HCT116 (cell line): ENCODE data around the gene SFXN5. TPM values are rescaled to one million over a fixed set of nuclear protein-coding genes. Genes with fewer than 3 reads are reported as not detected.

Experiments
- ATAC-seq: fragments of 200-7000 bp; cut with Tn5 transposase; 2 replicates; pipeline ENCODE4 v1.9.1; 2020; ENCODE audit warnings: mild to moderate bottlenecking, moderate library complexity
- BruUV-seq: library from RNA; stranded (reverse); fragments of 400-500 nt; replicated peaks from 2 replicates; lab custom pipeline; 2021; lab: Mats Ljungman, UMichigan
- CTCF ChIA-PET: fragments of 300-600 bp; sonication (Branson Sonifier 250); formaldehyde crosslinking; loops from one replicate; lab custom pipeline; 2021; ENCODE audit warnings: antibody characterized with exemption; lab: Charles Lee
- POLR2A ChIA-PET: fragments of 300-600, 350-600 bp; sonication (Branson Sonifier 250); formaldehyde crosslinking; loops from one replicate; lab custom pipeline; 2021; ENCODE audit warnings: antibody characterized with exemption; lab: Charles Lee
- RAD21 ChIA-PET, 2 experiments: fragments of 300-600 bp; sonication (Branson Sonifier 250); formaldehyde crosslinking; loops; one replicate each; lab custom pipeline; 2023; ENCODE audit warnings: low total read pairs in 2 of 2; ENCODE audit not compliant: uncharacterized antibody in 2 of 2, unreplicated experiment in 2 of 2, low non-redundant PET in 1 of 2; lab: Charles Lee
- DNase-seq: peaks from one replicate; pipeline ENCODE4 v3.0.0-alpha.2; 2010; ENCODE audit warnings: low read depth, low spot score
- H2AFZ ChIP-seq: fragments of 200-600 bp; shearing (Covaris generic), sonication (generic); 2 replicates; pipeline ENCODE4 v1.6.1; 2017; ENCODE audit warnings: low read depth, mixed run types, mixed read lengths, antibody characterized with exemption, low read length; ENCODE audit not compliant: poor library complexity, severe bottlenecking
- H3K27ac ChIP-seq: 2 replicates; pipeline ENCODE4 v1.5.1; 2012; ENCODE audit warnings: low read depth, low read length
- H3K27me3 ChIP-seq: fragments of 200-600 bp; sonication (generic); 2 replicates; pipeline ENCODE4 v1.6.1; 2016; ENCODE audit warnings: mixed run types, low read length, mixed read lengths; ENCODE audit not compliant: insufficient read depth
- H3K36me3 ChIP-seq, 2 experiments: fragments of 200-500 bp in 1 of 2; fragments of 200-600 bp in 1 of 2; sonication (Bioruptor generic) in 1 of 2; sonication (generic) in 1 of 2; 2 replicates each; pipeline versions ENCODE4 v1.5.1 to v1.6.1; 2014 to 2016; ENCODE audit warnings: low read length in 2 of 2, inconsistent platforms in 1 of 2, mixed read lengths in 1 of 2, mixed run types in 1 of 2; ENCODE audit not compliant: insufficient read depth in 2 of 2, control insufficient read depth in 1 of 2
- H3K4me1 ChIP-seq, 2 experiments: fragments of 200-600 bp in 1 of 2; sonication (generic) in 1 of 2; 2 replicates each; pipeline versions ENCODE4 v1.5.1 to v1.6.1; 2012 to 2017; ENCODE audit warnings: low read length in 2 of 2, inconsistent platforms in 1 of 2, mild to moderate bottlenecking in 1 of 2, mixed read lengths in 1 of 2, mixed run types in 1 of 2, moderate library complexity in 1 of 2; ENCODE audit not compliant: insufficient read depth in 2 of 2, control insufficient read depth in 1 of 2
- H3K4me2 ChIP-seq: fragments of 200-600 bp; sonication (generic); 2 replicates; pipeline ENCODE4 v1.6.1; 2017; ENCODE audit warnings: mixed run types, low read length, mixed read lengths
- H3K4me3 ChIP-seq, 2 experiments: fragments of 200-600 bp in 1 of 2; sonication (generic) in 1 of 2; replicated peaks in 1 of 2; 2 replicates each; pipeline ENCODE4 v1.5.1; 2011 to 2016; ENCODE audit warnings: low read length in 2 of 2, control low read depth in 1 of 2, low read depth in 1 of 2, mild to moderate bottlenecking in 1 of 2, mixed read lengths in 1 of 2, mixed run types in 1 of 2
- H3K79me2 ChIP-seq: fragments of 200-600 bp; sonication (generic); 2 replicates; pipeline ENCODE4 v1.6.1; 2017; ENCODE audit warnings: mild to moderate bottlenecking, mixed run types, low read length, moderate library complexity, mixed read lengths; ENCODE audit not compliant: insufficient read depth
- H3K9ac ChIP-seq: fragments of 200-600 bp; sonication (generic); 2 replicates; pipeline ENCODE4 v1.6.1; 2016; ENCODE audit warnings: low read length, mixed read lengths
- H3K9me2 ChIP-seq: fragments of 200-600 bp; sonication (generic), shearing (Covaris generic); 2 replicates; pipeline ENCODE4 v1.6.1; 2017; ENCODE audit warnings: mixed run types, mild to moderate bottlenecking, moderate library complexity; ENCODE audit not compliant: insufficient read depth
- H3K9me3 ChIP-seq, 2 experiments: fragments of 200-500 bp in 1 of 2; fragments of 200-600 bp in 1 of 2; sonication (Bioruptor generic) in 1 of 2; sonication (generic) in 1 of 2; 2 replicates each; pipeline ENCODE4 v1.6.1; 2014 to 2017; ENCODE audit warnings: low read length in 2 of 2, mixed read lengths in 2 of 2, inconsistent platforms in 1 of 2, low read depth in 1 of 2, mild to moderate bottlenecking in 1 of 2, mixed run types in 1 of 2, moderate library complexity in 1 of 2; ENCODE audit not compliant: control insufficient read depth in 1 of 2, insufficient read depth in 1 of 2
- H4K20me1 ChIP-seq: fragments of 200-600 bp; sonication (generic), shearing (Covaris generic); 2 replicates; pipeline ENCODE4 v1.6.1; 2017; ENCODE audit warnings: mixed run types, mild to moderate bottlenecking, moderate library complexity; ENCODE audit not compliant: insufficient read depth
- CBX3 ChIP-seq: IDR thresholded peaks from 2 replicates; pipeline ENCODE4 v1.6.1; 2012; ENCODE audit warnings: low read depth
- CEBPB ChIP-seq: IDR thresholded peaks from 2 replicates; pipeline ENCODE4 v1.6.1; 2012; ENCODE audit warnings: low read depth
- ELF1 ChIP-seq: IDR thresholded peaks from 2 replicates; pipeline ENCODE4 v1.6.1; 2012; ENCODE audit warnings: low read depth, borderline replicate concordance
- EZH2 ChIP-seq: fragments of 200-600 bp; sonication (generic); IDR thresholded peaks from 2 replicates; pipeline ENCODE4 v1.6.1; 2017; ENCODE audit warnings: antibody characterized with exemption, mixed run types
- JUND ChIP-seq: IDR thresholded peaks from 2 replicates; pipeline ENCODE4 v1.6.1; 2012
- POLR2AphosphoS5 ChIP-seq: IDR thresholded peaks from 2 replicates; pipeline ENCODE4 v1.6.1; 2011; ENCODE audit warnings: mild to moderate bottlenecking, low read depth, low read length, moderate library complexity
- SP1 ChIP-seq: IDR thresholded peaks from 2 replicates; pipeline ENCODE4 v1.6.1; 2012; ENCODE audit warnings: low read depth
- ZFX ChIP-seq: fragments of 450-650 bp; IDR thresholded peaks from 2 replicates; pipeline ENCODE4 v1.6.1; 2017
- intact Hi-C: fragments of 100-400 bp; cut with micrococcal nuclease; formaldehyde crosslinking; loops from 2 replicates; pipeline ENCODE4 v1.10.0; 2022
- total RNA-seq: library from RNA; stranded (reverse); gene quantifications from one replicate; pipeline ENCODE4 v1.2.1, GENCODE V29; 2021; ENCODE audit not compliant: unreplicated experiment
- TF ChIP-seq, protein P1 (sequence below), 3 experiments: fragments of 200-600 bp in 1 of 3; sonication (generic) in 1 of 3; IDR thresholded peaks in 2 of 3; conservative IDR thresholded peaks in 1 of 3; 2 replicates each; pipeline ENCODE4 v1.5.1; 2012 to 2017; ENCODE audit warnings: low read depth in 2 of 3, low read length in 2 of 3, antibody characterized with exemption in 1 of 3, borderline replicate concordance in 1 of 3, control low read depth in 1 of 3, mild to moderate bottlenecking in 1 of 3, mixed read lengths in 1 of 3, mixed run types in 1 of 3, moderate library complexity in 1 of 3; ENCODE audit not compliant: insufficient read depth in 1 of 3

Gene SFXN5
- total RNA-seq, 1 experiment from 2014 or later = 10.0 TPM

DNA sequence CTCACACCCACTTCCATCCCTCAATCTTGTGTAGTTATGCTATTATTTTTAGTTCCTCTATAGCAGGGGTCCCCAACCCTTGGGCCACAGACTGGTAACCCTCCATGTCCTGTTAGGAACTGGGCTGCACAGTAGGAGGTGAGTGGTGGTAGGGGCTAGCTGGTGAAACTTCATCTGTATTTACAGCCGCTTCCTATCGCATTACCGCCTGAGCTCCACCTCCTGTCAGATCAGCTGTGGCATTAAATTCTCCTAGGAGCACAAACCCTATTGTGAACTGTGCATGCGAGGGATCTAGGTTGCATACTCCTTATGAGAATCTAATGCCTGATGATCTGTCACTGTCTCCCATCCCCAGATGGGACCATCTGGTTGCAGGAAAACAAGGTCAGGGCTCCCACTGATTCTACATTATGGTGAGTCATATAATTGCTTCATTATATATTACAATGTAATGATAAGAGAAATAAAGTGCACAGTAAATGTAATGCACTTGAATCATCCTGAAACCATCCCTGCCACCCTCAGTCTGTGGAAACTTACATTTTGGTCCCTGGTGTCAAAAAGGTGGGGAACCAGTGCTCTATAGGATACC lies 42.9 kb upstream of the SFXN5 start:
- Histone ChIP-seq H4K20me1 (no peaks in the 10 kb centered on the region), H2AFZ (no peak overlapping the region), H3K36me3 (no peaks in the 10 kb centered on the region)
- intact Hi-C loops = no loop called here
- CTCF ChIA-PET = interaction anchor here (1.3 kb wide), 1 partner anchor 63 kb away, joined by 3 read pairs; no protein-coding TSS in a partner anchor
- TF ChIP-seq, protein P1, sequence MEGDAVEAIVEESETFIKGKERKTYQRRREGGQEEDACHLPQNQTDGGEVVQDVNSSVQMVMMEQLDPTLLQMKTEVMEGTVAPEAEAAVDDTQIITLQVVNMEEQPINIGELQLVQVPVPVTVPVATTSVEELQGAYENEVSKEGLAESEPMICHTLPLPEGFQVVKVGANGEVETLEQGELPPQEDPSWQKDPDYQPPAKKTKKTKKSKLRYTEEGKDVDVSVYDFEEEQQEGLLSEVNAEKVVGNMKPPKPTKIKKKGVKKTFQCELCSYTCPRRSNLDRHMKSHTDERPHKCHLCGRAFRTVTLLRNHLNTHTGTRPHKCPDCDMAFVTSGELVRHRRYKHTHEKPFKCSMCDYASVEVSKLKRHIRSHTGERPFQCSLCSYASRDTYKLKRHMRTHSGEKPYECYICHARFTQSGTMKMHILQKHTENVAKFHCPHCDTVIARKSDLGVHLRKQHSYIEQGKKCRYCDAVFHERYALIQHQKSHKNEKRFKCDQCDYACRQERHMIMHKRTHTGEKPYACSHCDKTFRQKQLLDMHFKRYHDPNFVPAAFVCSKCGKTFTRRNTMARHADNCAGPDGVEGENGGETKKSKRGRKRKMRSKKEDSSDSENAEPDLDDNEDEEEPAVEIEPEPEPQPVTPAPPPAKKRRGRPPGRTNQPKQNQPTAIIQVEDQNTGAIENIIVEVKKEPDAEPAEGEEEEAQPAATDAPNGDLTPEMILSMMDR (IDR thresholded peaks at IDR 0.05 in 2 of 3, conservative IDR thresholded peaks at IDR 0.05 in 1 of 3; ENCODE audit: borderline replicate concordance in 1 of 3, insufficient read depth in 1 of 3, low read depth in 2 of 3, low read length in 2 of 3) = no peak
- no peak for TF ChIP-seq JUND
- TF ChIP-seq ZFX = no peak
- no peak for TF ChIP-seq EZH2
- TF ChIP-seq CEBPB = no peak
- no peak for TF ChIP-seq ELF1
- TF ChIP-seq SP1 = no peak
- no peak for TF ChIP-seq POLR2AphosphoS5
- no peak for TF ChIP-seq CBX3
- TF ChIP-seq, all 23 proteins: peak for 0
- no peaks in the 10 kb centered on the region for H3K27me3 ChIP-seq
- peaks cover 20 to 26% of the 10 kb centered on the region in 2 experiments for H3K4me1 ChIP-seq
- no peak for ATAC-seq
- ChIA-PET RAD21 (no interaction called here), POLR2A (no interaction called here)
- no TSS peak for BruUV-seq
- no peak overlapping the region; the same call in 1 of the 2 replicates for H3K9ac ChIP-seq
- H3K4me2 ChIP-seq = peak overlapping the region; percentile 95
- H3K79me2 ChIP-seq = peaks cover 30% of the 10 kb centered on the region
- no peaks in the 10 kb centered on the region for H3K9me2 ChIP-seq
- peak overlapping the region in 1 of 2 experiments; percentile 69; a peak in 2 of 4 replicates for H3K4me3 ChIP-seq
- no peaks in the 10 kb centered on the region for H3K9me3 ChIP-seq
- DNase-seq = no peak
- H3K27ac ChIP-seq = no peak overlapping the region
